ENCODE results near the gene SYT7.
A peak's percentile ranks its signal among the peaks of the same experiment; 100 is the strongest.

Gene SYT7

DNA sequence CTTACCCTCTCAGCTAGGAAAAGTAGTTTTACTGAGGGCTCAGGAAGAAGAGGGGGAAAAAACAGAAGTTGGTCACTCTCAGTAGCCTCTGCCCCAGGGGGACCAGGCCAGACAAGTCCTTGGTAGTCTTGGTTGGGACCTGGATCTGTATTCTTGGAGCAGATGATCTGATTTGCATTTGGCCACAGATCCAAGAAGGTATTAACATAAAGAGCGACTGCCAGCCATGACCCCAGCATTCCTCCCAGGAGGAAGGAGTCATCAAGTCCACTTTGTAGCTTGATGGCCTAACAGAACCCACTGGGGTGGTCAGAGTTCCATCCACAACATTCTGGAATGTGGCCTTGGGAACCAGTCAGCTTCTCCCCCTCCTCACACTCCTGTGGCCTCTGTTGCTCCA is 78.4 kb downstream of the SYT7 start:
- FAIRE-seq: no peak
- DNase-seq (ENCODE audit: low spot score): no peak

DNA sequence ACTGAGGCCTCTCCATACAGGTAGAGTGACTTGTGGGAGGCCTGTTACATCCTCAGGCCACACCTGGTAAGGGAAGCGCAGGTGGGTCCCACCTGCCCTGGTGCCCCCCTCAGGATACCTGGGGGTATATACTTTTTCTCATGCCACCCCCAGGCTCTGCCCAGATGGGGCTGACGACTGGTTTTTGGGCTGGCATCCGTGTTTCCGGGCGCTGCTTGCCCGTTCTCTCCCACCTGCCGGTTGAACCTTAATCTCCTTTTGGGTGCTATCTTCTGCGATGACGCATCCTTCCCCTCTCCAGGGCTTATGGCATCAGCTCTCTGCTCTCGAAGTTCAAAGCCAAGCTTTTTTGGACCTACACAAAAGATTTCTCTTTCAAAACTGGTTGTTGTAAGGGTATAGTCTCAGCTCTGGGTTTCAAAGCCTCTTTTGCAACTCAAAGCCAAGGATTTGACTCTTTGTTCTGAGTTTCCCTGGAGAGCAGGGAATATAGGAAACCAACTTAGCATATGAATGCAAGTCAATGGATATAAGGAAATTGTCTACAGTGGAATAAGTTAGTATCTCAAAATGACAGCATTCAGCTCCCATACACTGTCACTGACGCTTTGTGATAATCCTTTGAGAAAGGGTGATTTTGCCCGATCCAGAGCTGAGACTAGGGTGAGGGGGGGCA is 80.9 kb downstream of the SYT7 start:
- FAIRE-seq (no peak), DNase-seq (ENCODE audit: low spot score) (no peak)

DNA sequence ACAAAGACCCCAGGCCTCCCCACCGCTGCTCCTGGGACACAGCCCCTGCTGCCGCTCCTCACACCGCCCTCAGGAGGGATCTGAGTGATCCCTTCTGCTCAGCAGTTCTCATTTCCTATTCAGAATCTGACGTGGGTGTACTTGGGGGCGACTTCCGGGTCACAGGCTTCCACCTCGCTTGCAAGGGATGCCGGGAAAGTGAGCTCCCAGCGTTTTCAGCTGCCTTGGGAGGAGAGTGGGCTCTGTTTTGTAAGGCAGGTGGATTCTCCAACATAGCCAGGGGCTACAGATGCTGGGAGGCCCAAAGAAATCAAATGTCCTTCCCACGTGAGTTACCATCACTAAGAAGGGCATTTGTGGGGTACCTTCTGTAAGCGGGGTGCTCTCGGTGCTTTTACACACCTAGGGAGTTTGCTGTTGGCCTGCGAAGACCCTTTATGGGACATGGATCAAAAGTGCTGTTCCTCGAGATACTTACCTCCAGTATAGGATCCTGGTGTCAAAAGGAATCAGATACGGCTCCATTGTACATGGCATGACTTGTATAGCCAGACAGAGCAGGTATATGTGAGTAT is 82.0 kb downstream of the SYT7 start:
- DNase-seq (ENCODE audit: low spot score) (no peak), FAIRE-seq (no peak)

DNA sequence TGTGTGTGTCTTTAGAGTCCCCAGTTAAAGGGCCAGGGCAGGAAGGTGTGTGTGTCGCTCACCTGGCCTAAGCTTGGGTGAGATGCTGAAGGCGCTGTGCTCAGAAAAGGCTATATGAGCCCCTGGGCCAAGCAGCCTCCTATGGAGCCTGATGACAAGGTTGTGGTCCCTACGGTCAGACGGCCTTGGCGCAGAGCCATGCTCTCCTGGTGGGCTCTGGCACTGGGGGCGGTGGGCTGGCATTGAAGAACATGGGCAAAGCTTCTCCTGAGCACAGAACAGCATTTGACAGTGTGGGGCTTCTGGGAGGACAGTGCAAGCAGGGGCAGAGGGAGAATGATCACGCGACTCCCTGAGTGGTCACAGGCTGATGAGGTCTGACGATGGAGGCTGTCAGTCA is 83.0 kb downstream of the SYT7 start:
- DNase-seq (ENCODE audit: low spot score): no peak
- FAIRE-seq: no peak

DNA sequence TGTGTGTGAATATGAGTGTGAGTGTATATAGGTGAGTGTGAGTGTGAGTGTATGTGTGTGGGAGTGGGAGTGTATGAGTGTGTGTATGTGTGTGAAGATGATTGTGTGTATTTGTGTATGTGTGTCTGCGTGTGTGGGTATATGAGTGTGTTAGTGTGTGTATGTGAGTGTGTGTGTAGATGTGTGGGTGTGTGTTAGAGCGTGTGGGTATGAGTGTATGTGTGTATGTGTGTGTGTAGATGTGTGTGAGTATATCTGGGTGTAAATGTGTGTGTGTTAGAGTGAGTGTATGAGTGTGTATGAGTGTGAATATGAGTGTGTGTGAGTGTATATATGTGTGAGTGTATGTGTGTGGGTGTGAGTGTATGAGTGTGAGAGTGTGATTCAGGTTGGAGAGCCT is 83.4 kb downstream of the SYT7 start:
- DNase-seq (ENCODE audit: low spot score) (no peak), FAIRE-seq (no peak)

DNA sequence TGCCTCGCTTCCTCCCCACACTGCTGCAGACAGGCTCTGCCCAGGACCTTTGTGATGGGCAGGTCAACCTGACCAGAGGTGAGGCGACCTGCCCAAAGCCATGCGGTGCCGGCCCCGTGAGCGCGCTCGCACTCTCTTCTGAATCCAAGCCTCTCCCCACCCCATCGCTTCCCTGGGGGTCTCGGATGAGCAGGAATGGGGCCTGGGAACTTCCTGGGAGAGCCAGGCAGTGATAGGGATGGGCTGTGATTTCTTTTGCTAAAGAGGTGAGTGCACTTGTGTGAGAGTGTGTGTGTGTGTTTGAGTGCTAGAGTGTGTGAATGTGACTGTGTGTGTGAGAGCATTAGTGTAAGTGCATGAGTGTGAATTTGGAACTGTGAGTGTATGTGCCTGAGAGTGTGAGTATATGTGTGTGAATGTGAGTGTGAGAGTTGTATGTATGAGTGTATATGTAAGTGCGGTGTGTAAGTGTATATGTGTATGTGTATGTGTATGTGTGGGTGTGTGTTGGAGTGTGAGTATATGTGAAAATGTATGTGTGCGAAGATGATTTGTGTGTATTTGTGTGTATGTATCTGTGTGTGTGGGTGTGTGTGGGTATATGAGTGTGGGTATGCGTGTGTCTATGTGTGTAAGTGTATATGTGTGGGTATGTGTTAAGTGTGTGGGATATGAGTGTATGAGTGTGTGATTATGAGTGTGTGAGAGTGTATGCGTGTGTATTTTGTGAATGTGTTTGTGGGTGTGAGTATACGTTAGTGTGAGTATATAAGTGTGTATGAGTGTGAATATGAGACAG is 84.1 kb downstream of the SYT7 start:
- DNase-seq (ENCODE audit: low spot score) (no peak), FAIRE-seq (no peak)

DNA sequence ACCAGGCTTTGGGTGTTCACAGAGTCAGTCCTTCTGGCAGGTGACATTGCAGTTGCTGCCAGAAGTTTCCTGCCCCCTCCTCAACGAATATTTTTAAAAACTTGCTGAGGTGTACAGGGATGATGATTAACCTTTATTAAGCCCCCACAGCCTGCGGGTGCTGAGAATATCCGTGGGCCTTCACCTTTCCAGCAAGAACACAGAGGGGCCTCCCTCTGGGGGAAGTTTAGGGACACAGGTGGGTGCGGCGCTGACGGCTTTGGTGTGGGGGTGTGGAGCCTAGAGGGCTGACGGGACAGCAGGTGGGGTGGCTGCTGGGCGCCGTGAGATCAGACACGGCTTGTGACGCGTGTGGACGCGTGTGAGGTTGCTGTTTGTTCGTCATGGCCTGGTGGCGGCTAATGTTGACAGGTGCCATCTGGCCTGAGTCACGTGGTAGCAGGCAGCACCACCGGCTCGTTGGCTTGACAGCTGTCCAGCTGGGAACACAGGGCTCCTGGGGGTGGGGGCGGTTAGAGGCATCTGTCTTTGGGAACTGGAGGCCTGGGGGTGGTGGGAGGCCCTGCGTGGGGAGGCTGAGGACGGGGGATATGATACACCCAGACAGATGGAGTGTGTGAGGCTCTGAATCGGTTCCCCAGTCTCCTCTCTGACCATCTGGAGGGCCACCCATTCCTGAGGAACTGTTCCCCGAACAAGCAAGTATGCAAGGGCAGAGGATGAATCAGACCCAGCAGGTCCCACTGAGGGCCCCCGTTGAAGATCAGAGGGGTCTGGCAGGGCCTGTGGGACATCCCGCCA is 84.9 kb downstream of the SYT7 start:
- no peak for DNase-seq (ENCODE audit: low spot score)
- FAIRE-seq: no peak

DNA sequence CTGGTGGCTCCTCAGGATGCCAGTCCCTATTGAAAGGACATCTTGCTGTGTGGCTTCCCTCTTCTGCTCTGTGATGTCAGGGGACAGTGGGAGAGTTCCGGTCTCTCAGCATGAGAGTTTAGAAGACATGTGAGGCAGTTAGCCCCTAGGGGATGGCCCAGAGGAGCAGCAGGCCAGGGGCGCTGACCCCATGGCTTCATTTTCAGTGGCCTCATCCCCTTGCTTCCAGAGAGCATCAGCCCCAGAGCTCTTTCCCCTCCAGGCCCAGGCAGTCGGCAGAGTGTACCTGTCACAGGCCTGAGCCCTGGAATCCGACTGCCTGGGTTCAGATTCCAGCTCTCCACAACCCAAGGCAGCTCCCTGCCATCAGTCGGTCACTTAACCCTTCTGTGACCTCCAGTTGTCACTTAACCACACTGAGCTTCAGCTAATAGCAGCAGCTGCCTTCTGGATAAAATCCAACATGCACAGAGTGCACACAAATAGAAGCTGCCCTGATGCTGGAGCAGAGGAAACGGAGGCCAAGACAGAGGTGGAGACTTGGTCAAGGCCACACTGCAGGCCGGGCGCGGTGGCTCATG is 86.4 kb downstream of the SYT7 start:
- FAIRE-seq (no peak), DNase-seq (ENCODE audit: low spot score) (no peak)

DNA sequence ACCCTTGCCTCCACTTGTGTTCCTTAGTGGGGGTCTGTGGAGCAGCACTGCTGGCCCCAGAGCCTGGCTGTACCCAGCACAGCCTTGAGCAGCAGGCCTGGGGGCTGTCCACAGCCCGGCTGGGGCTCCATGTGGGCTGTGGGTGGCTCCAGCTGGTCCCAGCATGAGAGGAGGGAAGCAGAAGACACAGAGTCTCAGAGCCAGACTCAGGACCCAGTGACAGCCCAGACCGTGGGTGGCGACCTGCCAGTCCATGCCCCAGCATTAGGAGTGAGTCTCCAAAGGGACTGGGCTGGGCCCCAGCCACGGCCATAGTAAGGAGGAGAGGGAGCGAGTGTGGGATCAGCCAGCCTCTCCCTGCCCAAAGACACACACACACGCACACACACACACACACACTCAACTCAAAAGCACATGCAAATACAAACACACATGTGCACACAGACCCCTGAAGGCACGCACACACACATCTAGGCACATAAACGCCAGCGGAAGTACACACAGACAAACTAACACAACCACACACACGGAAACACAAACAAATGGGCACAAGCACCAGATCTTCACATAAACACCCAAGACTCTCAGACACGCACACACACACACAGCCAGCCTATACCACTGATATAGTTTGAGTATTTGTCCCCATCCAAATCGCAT is 89.0 kb downstream of the SYT7 start:
- DNase-seq (ENCODE audit: low spot score): no peak
- no peak for FAIRE-seq

DNA sequence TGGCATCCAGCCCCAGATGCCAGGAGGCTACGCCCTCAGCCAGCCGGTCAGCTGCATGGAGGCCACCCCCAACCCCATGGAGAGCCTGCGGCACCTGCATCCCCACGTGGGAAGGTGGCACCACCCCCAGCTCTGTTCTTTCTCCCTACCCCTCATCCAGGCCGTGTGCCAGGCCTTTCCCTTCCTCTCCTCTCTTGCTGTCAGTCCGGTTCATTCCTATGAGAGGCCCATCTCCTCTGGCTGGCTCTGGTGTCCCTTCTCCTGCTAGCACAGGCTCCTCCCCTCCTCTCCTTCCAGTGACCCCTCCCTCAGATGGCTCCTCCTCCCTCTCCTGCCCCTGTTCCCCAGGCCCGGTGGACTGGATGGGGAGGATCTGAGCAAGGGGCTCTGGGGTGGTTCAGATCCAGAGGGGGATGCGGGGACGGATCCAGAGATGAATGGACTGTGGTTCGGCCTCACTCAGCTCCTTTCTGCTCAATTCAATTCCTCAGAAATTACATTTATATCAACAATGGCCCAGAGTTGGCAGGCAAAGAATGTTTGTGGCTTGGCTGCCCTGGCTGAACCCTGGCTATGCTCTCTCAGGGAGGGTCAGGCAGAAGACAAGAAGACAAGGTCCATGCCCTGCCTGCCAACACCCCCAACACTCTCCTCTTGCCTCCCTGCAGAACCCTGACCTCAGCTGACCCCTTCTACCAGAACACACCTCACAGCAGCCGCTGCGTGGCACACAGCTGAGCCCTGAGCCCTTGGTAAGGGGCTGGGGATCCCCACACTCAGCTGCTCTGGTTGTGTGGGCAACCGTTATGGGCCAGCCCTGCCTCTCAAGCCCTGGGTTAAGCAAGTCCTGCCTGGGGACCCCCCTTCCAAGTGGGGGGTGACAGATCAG is 90.8 kb downstream of the SYT7 start:
- no peak for DNase-seq (ENCODE audit: low spot score)
- no peak for FAIRE-seq

DNA sequence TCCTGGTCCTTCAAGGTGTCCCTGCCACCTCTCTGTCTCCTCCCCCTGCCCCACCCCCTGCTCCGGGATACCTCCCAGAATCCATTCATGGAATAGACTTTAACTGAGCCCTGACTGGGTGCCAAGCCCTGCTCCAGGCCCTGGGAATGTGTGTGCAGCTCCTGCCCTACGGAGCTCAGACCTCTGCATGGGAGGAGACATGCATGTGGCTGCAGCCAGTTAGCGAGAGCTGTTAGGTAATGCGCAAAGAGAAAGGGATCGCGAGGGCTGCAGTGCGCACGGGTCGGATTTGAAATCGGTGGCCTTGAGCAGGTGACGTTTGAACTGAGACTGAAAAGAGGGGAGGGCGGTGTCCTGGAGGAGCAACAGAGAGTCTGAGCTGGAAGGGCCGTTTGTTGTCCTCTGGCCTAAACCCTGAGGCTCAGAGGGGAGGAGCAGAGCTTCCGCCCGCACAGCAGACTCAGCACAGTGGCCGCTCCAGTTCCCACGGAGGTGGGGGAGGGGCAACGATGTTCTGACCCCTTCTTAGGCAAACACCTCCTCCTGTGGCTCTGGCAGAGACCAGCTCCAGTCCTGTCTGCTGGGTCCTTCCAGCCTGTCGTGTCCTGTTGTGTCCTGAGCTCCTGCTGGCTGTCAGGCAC is 92.1 kb downstream of the SYT7 start:
- no peak for DNase-seq (ENCODE audit: low spot score)
- no peak for FAIRE-seq

DNA sequence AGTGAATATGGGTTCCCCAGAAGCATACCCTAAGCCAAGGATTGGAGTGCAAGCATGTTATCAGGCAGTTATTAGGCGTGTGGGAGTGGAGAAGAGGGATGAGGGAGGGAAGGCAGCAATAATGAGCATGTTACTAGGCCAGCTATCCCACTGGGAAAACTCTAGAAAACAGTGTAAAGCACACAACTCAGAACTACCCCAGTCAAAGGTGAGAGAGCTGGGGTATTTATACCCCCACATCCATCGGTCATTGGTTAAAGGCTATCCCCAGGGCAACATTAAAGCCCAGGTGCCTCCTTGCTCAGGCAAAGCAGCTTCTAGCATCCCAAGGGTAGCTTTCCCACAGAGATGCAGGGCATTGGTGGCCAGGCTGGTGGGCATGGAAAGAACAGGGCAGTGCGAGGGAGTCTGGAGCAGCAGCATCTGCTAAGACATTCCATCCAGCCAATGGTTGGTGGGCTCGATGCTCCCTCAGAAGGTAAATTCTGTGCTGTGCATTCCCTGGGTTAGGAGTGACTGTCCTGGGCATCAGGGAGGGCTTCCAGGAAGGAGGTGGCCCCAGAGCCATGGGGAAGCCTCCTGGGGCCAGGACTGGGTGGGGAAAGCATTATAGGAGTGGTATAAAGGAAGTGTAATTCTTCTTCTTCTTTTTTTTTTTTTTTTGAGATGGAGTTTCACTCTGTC is 93.4 kb downstream of the SYT7 start:
- DNase-seq (ENCODE audit: low spot score): no peak
- FAIRE-seq: no peak

DNA sequence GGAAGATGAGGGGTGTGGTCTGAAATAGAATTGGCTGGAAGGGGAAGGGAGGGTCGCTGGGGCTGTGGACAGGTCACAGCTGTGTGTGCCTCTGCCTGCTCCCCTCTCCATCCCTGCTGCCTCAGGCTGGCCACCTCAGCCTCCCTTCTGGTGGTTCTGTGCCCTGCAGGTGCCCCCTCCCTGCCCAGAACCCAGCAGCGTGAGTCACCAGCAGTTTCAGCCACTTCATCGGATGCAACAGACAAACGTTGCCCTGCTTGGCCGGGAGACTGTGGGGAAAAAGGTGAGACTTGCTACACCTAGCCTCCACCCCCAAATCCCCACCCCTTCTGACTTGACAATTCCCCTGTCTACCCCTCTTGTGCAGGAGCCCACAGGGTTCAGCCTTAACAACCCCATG is 94.1 kb downstream of the SYT7 start:
- FAIRE-seq (no peak), DNase-seq (ENCODE audit: low spot score) (peak; percentile 6)

DNA sequence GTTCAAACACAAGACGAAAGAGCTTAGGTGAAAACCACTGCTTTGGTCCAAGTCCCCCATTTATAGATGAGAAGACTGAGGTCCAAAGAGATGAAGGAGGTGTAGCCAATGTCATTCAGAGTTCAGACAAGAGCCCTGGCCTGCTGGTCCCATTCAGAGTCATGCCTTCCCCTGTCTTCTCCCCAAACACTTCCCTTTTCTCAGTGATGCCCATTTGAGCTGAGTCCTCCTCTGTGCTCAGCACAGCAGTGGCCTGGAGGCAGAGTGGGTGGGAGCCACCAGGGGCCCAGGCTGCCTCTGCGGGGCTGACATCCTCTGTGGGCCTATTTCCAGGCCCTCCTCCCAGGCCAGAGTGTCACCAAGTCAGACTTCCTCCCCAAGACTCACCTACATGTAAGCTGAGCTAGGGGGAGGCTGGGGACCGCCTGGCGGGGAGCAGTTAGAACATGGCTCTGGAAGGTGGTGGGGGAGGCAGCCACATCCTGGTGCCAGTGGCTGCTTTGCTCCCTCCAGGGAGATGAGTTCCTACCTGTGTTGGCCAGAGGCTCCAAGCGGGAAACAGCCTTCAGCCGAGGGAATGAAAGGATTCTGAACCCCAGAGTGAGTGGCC is 94.8 kb downstream of the SYT7 start:
- no peak for FAIRE-seq
- no peak for DNase-seq (ENCODE audit: low spot score)

DNA sequence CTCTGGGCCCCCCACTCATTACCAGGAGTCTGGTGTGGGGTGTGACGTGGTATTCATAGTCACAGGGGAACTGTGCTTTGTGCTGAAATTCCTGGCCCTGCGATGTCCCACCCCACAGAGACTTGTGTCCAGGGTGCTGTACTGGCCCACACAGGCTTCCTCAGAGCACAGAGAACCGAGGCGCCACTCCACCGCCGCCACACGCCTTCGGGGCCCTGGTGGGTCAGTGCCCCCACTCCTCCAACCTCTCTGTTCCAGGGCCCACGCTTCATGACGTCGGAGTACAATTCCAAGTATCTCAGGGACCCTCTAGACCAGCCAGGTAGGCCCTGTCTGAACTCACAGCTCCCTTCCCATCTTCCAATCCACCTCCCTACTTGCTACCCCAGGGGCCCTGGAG is 95.8 kb downstream of the SYT7 start:
- no peak for FAIRE-seq
- no peak for DNase-seq (ENCODE audit: low spot score)

DNA sequence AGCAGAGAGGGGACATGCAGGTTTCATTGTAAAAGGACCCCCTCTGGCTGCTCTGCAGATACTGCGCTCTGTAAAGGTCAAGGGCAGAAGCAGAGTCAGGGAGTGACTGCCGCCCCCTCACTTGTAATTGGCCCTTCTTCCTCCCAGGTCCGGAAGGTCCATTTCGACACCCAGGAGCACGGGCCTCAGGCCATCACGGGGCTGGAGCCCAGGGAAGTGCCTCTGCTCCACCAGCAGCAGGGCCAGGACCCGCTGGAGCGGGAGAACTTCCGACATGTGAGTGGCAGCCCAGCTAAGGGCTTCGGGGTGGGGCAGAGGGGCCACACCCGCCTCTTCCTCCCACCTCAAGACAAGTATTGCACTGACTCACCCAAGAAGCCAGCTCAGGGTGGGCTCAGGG is 96.3 kb downstream of the SYT7 start:
- DNase-seq (ENCODE audit: low spot score) (no peak), FAIRE-seq (no peak)

DNA sequence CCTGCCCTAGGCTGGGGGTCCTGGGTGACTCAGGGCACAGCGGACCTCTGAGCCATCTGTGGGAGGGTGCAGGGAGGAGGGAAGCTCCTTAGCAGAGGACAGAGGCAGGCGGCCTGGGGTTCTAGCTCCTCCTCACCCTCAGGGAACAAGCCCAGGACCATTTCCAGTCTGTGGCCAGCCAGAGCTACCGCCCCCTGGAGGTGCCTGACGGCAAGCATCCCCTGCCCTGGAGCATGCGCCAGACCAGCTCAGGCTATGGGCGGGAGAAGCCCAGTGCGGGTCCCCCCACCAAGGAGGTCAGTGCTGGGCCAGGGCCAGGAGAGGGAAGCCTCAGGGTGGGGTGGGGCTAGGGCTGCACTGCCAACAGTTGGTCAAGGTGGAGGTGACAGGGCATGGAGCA is 98.4 kb downstream of the SYT7 start:
- no peak for DNase-seq (ENCODE audit: low spot score)

DNA sequence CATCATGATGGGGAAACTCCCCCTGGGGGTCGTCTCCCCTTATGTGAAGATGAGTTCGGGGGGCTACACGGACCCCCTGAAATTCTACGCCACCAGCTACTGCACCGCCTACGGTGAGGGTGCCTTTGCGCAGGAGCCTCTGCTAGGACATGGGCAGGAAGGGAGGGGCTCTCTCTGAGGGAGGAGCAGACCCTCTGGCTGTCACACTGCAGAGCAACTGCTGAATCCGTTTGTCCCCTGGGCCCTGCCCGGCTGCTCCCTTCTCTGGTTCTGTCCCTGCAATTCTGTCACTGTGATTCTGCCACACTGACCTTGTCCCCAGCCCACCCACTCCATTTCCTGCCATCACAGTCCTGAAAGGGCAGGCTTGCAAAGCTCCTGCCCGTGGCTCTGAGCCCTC is 99.1 kb downstream of the SYT7 start:
- no peak for FAIRE-seq
- no peak for DNase-seq (ENCODE audit: low spot score)

More for the DNA sequence above, 98.4 kb downstream of the SYT7 start:
- no peak for FAIRE-seq

DNA sequence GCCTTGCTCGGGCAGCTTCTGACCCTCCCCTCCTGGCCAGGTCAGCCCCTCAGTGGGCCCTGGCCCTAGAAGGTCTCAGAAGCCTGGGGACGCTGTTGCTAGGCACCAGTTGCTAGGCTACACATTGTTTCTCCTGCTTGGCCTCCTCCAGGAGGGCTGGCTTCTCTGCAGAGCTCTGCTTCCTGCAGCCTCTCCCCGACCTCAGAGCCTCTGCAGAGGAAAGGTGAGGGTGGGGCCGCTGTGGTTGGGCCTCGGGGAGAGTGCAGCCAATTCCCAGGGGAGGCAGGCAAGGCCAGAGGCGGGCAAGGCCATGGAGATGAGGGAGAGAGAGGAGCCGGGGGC is 99.9 kb downstream of the SYT7 start:
- FAIRE-seq (no peak), DNase-seq (ENCODE audit: low spot score) (no peak)
